SK-N-SH (cell line): ENCODE measurements around the gene MAGI2. TPM values are rescaled to one million over a fixed set of nuclear protein-coding genes. Genes with fewer than 3 reads are reported as not detected.

Source experiments
- CTCF ChIA-PET: fragments of 300-600, 350-600 bp; formaldehyde crosslinking; extraction: SDS; loops from one replicate; lab custom pipeline; 2021; lab: Yijun Ruan, JAX
- POLR2A ChIA-PET: fragments of 350-600 bp; sonication (Branson Sonifier 250); formaldehyde crosslinking; extraction: SDS; loops from one replicate; lab custom pipeline; 2020; ENCODE audit warnings: antibody characterized with exemption, inconsistent platforms; lab: Yijun Ruan, JAX
- DNase-seq: peaks from one replicate; pipeline ENCODE4 v3.0.0; 2012
- H2AFZ ChIP-seq: fragments of 200-600 bp; sonication (generic); 2 replicates; pipeline ENCODE4 v1.8.1; 2016; ENCODE audit warnings: antibody characterized with exemption, mild to moderate bottlenecking, low read depth
- H3F3A ChIP-seq: fragments of 200-600 bp; sonication (generic); replicated peaks from 2 replicates; pipeline ENCODE3; 2016; ENCODE audit warnings: antibody characterized with exemption, mild to moderate bottlenecking; ENCODE audit not compliant: insufficient read depth
- H3K27ac ChIP-seq, 2 experiments: fragments of 200-500 bp in 1 of 2; fragments of 200-600 bp in 1 of 2; sonication (Bioruptor generic) in 1 of 2; sonication (generic), shearing (Covaris generic) in 1 of 2; 2 replicates each; pipeline versions ENCODE4 v1.5.1 to v1.6.1; 2014 to 2016; ENCODE audit warnings: low read depth in 2 of 2, inconsistent platforms in 1 of 2, low read length in 1 of 2, mild to moderate bottlenecking in 1 of 2, mixed read lengths in 1 of 2
- H3K27me3 ChIP-seq: fragments of 200-600 bp; sonication (generic), shearing (Covaris generic); 2 replicates; pipeline ENCODE4 v1.6.1; 2016; ENCODE audit warnings: mixed run types; ENCODE audit not compliant: insufficient read depth
- H3K36me3 ChIP-seq, 2 experiments: fragments of 200-500 bp in 1 of 2; fragments of 200-600 bp in 1 of 2; sonication (Bioruptor generic) in 1 of 2; sonication (generic) in 1 of 2; replicated peaks in 1 of 2; 2 replicates each; pipeline versions ENCODE3 to v1.5.1; 2014 to 2016; ENCODE audit warnings: low read length in 1 of 2, mild to moderate bottlenecking in 1 of 2; ENCODE audit not compliant: insufficient read depth in 2 of 2, control insufficient read depth in 1 of 2
- H3K4me1 ChIP-seq, 2 experiments: fragments of 200-500 bp in 1 of 2; fragments of 200-600 bp in 1 of 2; sonication (Bioruptor generic) in 1 of 2; sonication (generic), shearing (Covaris generic) in 1 of 2; 2 replicates each; pipeline versions ENCODE4 v1.5.1 to v1.6.1; 2014 to 2016; ENCODE audit warnings: low read depth in 1 of 2, low read length in 1 of 2, mixed run types in 1 of 2; ENCODE audit not compliant: insufficient read depth in 2 of 2, control insufficient read depth in 1 of 2
- H3K4me2 ChIP-seq: fragments of 200-600 bp; sonication (generic), shearing (Covaris generic); 2 replicates; pipeline ENCODE4 v1.6.1; 2017; ENCODE audit warnings: mixed run types
- H3K4me3 ChIP-seq, 2 experiments: fragments of 200-500 bp in 1 of 2; fragments of 200-600 bp in 1 of 2; sonication (Bioruptor generic) in 1 of 2; sonication (generic), shearing (Covaris generic) in 1 of 2; 2 replicates each; pipeline versions ENCODE4 v1.5.1 to v1.8.1; 2014 to 2016; ENCODE audit warnings: low read depth in 2 of 2, inconsistent platforms in 1 of 2, low read length in 1 of 2, mild to moderate bottlenecking in 1 of 2, mixed read lengths in 1 of 2, moderate library complexity in 1 of 2
- H3K79me2 ChIP-seq: fragments of 200-600 bp; sonication (generic); 2 replicates; pipeline ENCODE4 v1.8.1; 2017; ENCODE audit warnings: mild to moderate bottlenecking; ENCODE audit not compliant: insufficient read depth
- H3K9ac ChIP-seq: fragments of 200-600 bp; sonication (generic); 2 replicates; pipeline ENCODE4 v1.6.1; 2017; ENCODE audit warnings: mixed run types
- H3K9me2 ChIP-seq: fragments of 200-600 bp; sonication (generic); 2 replicates; pipeline ENCODE4 v1.6.1; 2017; ENCODE audit warnings: mixed run types
- H3K9me3 ChIP-seq: fragments of 200-600 bp; sonication (generic); 2 replicates; pipeline ENCODE4 v1.6.1; 2017; ENCODE audit warnings: mixed run types, mild to moderate bottlenecking, moderate library complexity
- H4K20me1 ChIP-seq: fragments of 200-600 bp; sonication (generic); 2 replicates; pipeline ENCODE4 v1.6.1; 2017; ENCODE audit warnings: mild to moderate bottlenecking, mixed run types; ENCODE audit not compliant: insufficient read depth
- CHD2 ChIP-seq: fragments of 150-350 bp; IDR thresholded peaks from 2 replicates; pipeline ENCODE4 v1.6.1; 2018; ENCODE audit warnings: low read length; ENCODE audit not compliant: partially characterized antibody
- EZH2phosphoT487 ChIP-seq: fragments of 200-600 bp; sonication (generic); IDR thresholded peaks from 2 replicates; pipeline ENCODE4 v1.6.1; 2017; ENCODE audit warnings: low read depth, mixed run types, mild to moderate bottlenecking, antibody characterized with exemption, moderate library complexity, borderline replicate concordance
- FOXJ3 ChIP-seq: sonication (generic); formaldehyde crosslinking; IDR thresholded peaks from 2 replicates; pipeline ENCODE4 v1.5.1; 2020; ENCODE audit warnings: mild to moderate bottlenecking, missing genetic modification reagents
- FOXM1 ChIP-seq: IDR thresholded peaks from 2 replicates; pipeline ENCODE4 v1.4.0; 2012; ENCODE audit warnings: low read depth, mild to moderate bottlenecking
- GABPA ChIP-seq: IDR thresholded peaks from 2 replicates; pipeline ENCODE4 v1.4.0; 2012; ENCODE audit warnings: low read depth, mild to moderate bottlenecking
- MEF2A ChIP-seq: IDR thresholded peaks from 2 replicates; pipeline ENCODE4 v1.4.0; 2012; ENCODE audit warnings: low read depth, borderline replicate concordance
- MXI1 ChIP-seq: IDR thresholded peaks from 2 replicates; pipeline ENCODE4 v1.6.1; 2012; ENCODE audit warnings: mild to moderate bottlenecking, low read depth, low read length, improper control_type of control experiment
- POLR2AphosphoS5 ChIP-seq: IDR thresholded peaks from 2 replicates; pipeline ENCODE4 v1.6.1; 2012; ENCODE audit warnings: low read depth, low read length
- RAD21 ChIP-seq: IDR thresholded peaks from 2 replicates; pipeline ENCODE4 v1.6.1; 2012; ENCODE audit warnings: mild to moderate bottlenecking, low read length
- RXRA ChIP-seq: IDR thresholded peaks from 2 replicates; pipeline ENCODE4 v1.4.0; 2012; ENCODE audit warnings: low read depth, mild to moderate bottlenecking, borderline replicate concordance
- SMC3 ChIP-seq: IDR thresholded peaks from 2 replicates; pipeline ENCODE4 v1.6.1; 2012; ENCODE audit warnings: low read depth, low read length, improper control_type of control experiment
- TAF1 ChIP-seq: IDR thresholded peaks from 2 replicates; pipeline ENCODE4 v1.6.1; 2012; ENCODE audit warnings: low read depth, mild to moderate bottlenecking, low read length, moderate library complexity, borderline replicate concordance
- TCF12 ChIP-seq: IDR thresholded peaks from 2 replicates; pipeline ENCODE4 v1.4.0; 2012
- TEAD4 ChIP-seq: IDR thresholded peaks from 2 replicates; pipeline ENCODE4 v1.4.0; 2012; ENCODE audit warnings: mild to moderate bottlenecking, borderline replicate concordance; ENCODE audit not compliant: insufficient read depth
- WGBS: methylation state at CpG from one replicate; pipeline ENCODE4 v1.1.6; 2017; ENCODE audit warnings: low lambda C conversion rate; 5-methylcytosine and 5-hydroxymethylcytosine counted together
- polyA plus RNA-seq, 3 experiments: library from polyadenylated mRNA; depleted of rRNA; stranded (reverse); fragments of >200 nt; gene quantifications; 2 replicates each; pipeline ENCODE4 v1.2.3, GENCODE V29; 2012
- TF ChIP-seq, protein P1 (sequence below): fragments of 150-350 bp; IDR thresholded peaks from 2 replicates; pipeline ENCODE4 v1.6.1; 2017; ENCODE audit warnings: antibody characterized with exemption, low read length, low read depth, borderline replicate concordance
- TF ChIP-seq, protein P2 (sequence below): fragments of 200-600 bp; sonication (generic); IDR thresholded peaks from 2 replicates; pipeline ENCODE4 v1.6.1; 2017; ENCODE audit warnings: antibody characterized with exemption, mild to moderate bottlenecking, moderate library complexity
- TF ChIP-seq, protein P3 (sequence below): IDR thresholded peaks from 2 replicates; pipeline ENCODE4 v1.4.0; 2012; ENCODE audit warnings: low read depth, borderline replicate concordance

Gene MAGI2
- polyA plus RNA-seq, 1 of the 3 experiments (the other 2 are of a cell fraction): 1.1 TPM

DNA sequence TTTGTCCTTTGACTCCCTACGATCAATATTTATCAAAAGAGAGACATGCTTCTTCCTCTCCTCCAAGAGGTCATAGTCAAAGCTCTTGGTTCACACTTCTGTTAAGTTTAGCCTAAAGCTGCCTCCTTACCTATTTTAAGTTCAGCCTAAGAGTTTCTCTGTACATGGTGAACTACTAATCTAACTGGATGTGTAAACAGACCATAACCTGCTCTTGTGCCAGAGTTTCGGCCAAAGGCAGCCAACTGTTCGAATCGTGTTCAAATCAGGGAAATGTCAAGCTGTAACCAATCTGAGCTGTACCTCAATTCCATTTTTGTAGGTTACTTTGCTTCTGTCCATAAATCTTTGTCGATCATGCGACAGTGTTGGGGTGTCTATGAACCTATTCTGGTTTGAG, 1240.1 kb downstream of the MAGI2 start:
- TF ChIP-seq GABPA (no peak), RXRA (no peak), EZH2phosphoT487 (no peak), RAD21 (no peak), MEF2A (no peak), TAF1 (no peak), SMC3 (no peak), TEAD4 (no peak), MXI1 (no peak), TCF12 (no peak), POLR2AphosphoS5 (no peak), FOXJ3 (no peak), CHD2 (no peak), FOXM1 (no peak)
- TF ChIP-seq, protein P1, sequence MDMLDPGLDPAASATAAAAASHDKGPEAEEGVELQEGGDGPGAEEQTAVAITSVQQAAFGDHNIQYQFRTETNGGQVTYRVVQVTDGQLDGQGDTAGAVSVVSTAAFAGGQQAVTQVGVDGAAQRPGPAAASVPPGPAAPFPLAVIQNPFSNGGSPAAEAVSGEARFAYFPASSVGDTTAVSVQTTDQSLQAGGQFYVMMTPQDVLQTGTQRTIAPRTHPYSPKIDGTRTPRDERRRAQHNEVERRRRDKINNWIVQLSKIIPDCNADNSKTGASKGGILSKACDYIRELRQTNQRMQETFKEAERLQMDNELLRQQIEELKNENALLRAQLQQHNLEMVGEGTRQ: no peak
- TF ChIP-seq, protein P2, sequence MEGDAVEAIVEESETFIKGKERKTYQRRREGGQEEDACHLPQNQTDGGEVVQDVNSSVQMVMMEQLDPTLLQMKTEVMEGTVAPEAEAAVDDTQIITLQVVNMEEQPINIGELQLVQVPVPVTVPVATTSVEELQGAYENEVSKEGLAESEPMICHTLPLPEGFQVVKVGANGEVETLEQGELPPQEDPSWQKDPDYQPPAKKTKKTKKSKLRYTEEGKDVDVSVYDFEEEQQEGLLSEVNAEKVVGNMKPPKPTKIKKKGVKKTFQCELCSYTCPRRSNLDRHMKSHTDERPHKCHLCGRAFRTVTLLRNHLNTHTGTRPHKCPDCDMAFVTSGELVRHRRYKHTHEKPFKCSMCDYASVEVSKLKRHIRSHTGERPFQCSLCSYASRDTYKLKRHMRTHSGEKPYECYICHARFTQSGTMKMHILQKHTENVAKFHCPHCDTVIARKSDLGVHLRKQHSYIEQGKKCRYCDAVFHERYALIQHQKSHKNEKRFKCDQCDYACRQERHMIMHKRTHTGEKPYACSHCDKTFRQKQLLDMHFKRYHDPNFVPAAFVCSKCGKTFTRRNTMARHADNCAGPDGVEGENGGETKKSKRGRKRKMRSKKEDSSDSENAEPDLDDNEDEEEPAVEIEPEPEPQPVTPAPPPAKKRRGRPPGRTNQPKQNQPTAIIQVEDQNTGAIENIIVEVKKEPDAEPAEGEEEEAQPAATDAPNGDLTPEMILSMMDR: no peak
- TF ChIP-seq, protein P3, sequence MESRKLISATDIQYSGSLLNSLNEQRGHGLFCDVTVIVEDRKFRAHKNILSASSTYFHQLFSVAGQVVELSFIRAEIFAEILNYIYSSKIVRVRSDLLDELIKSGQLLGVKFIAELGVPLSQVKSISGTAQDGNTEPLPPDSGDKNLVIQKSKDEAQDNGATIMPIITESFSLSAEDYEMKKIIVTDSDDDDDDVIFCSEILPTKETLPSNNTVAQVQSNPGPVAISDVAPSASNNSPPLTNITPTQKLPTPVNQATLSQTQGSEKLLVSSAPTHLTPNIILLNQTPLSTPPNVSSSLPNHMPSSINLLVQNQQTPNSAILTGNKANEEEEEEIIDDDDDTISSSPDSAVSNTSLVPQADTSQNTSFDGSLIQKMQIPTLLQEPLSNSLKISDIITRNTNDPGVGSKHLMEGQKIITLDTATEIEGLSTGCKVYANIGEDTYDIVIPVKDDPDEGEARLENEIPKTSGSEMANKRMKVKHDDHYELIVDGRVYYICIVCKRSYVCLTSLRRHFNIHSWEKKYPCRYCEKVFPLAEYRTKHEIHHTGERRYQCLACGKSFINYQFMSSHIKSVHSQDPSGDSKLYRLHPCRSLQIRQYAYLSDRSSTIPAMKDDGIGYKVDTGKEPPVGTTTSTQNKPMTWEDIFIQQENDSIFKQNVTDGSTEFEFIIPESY: no peak
- Histone ChIP-seq H3K9ac (no peak overlapping the region), H3K27ac (no peak overlapping the region), H3K9me2 (no peaks in the 10 kb centered on the region), H4K20me1 (no peaks in the 10 kb centered on the region), H3K36me3 (no peaks in the 10 kb centered on the region), H3F3A (no peaks in the 10 kb centered on the region), H3K4me2 (no peak overlapping the region), H3K27me3 (no peaks in the 10 kb centered on the region), H3K4me3 (no peak overlapping the region), H3K9me3 (no peaks in the 10 kb centered on the region), H2AFZ (no peak overlapping the region), H3K79me2 (no peaks in the 10 kb centered on the region), H3K4me1 (peaks cover 0 to 2% of the 10 kb centered on the region in 2 experiments; a peak in 1 of 4 replicates)
- CTCF ChIA-PET: no interaction called here
- 84% methylated on average over 6 of the region's 6 CpGs for WGBS
- no peak for DNase-seq
- POLR2A ChIA-PET: no interaction called here
